GM12801 (cell line): Measurements from ENCODE around the gene DIRAS2.

Experiments used
- TF ChIP-seq, protein P1 (sequence below): IDR thresholded peaks from one replicate; pipeline ENCODE4 v1.5.1; 2011; ENCODE audit warnings: control low read depth; ENCODE audit not compliant: insufficient read length; ENCODE audit errors: extremely low read depth

Gene DIRAS2, protein sequence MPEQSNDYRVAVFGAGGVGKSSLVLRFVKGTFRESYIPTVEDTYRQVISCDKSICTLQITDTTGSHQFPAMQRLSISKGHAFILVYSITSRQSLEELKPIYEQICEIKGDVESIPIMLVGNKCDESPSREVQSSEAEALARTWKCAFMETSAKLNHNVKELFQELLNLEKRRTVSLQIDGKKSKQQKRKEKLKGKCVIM

GRCh38 chr9:90642570-90643539, at the start of gene DIRAS2:
Gene DIRAS2 (minus strand): TSS chr9:90642824. CDS start chr9:90613827, 28,997 bp downstream.
- TF ChIP-seq, protein P1, sequence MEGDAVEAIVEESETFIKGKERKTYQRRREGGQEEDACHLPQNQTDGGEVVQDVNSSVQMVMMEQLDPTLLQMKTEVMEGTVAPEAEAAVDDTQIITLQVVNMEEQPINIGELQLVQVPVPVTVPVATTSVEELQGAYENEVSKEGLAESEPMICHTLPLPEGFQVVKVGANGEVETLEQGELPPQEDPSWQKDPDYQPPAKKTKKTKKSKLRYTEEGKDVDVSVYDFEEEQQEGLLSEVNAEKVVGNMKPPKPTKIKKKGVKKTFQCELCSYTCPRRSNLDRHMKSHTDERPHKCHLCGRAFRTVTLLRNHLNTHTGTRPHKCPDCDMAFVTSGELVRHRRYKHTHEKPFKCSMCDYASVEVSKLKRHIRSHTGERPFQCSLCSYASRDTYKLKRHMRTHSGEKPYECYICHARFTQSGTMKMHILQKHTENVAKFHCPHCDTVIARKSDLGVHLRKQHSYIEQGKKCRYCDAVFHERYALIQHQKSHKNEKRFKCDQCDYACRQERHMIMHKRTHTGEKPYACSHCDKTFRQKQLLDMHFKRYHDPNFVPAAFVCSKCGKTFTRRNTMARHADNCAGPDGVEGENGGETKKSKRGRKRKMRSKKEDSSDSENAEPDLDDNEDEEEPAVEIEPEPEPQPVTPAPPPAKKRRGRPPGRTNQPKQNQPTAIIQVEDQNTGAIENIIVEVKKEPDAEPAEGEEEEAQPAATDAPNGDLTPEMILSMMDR, result no peak

DNA sequence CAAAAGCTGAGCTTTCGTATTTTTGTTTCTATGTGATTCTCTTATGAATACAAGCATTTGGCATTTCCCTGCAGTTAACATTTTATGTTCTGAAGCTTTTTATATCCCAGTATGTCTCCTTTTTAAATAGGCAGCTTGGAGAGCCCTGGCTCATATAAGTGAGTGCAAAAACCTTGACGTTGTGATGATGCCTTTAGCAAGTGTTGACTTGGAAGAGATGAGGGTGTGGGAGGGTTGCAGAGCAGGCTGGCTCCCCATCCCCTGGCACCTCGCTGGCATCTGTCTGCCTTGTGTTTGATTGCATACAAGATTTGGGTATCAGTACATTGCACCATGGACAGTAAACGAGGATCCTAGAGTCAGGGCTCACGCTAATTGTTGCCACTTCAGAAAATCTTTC, 42.1 kb upstream of the DIRAS2 start:
- TF ChIP-seq, protein P1, result no peak

DNA sequence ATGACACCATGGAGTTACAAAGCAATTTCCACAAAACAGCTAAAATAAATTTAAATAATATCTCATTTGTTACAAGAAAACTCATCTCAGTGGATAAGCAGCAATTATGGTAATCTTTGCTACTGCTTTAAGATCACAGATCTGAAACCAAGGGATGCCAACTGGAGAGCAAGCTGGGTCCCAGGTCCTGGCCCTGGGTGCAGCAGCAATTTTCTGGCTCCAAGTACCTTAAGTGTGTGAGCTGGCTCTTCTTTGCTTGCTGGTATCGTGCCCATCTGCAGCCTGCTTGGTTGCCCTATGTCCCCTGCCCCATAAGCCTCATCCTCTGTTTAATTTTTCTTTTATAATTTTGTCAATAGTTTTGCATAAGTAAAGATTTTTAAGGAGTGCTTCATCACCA, 41.5 kb upstream of the DIRAS2 start:
- TF ChIP-seq, protein P1, result no peak

- TF ChIP-seq, protein P1, result no peak
These were observed 37.9 kb upstream of the DIRAS2 start for GRCh38 chr9:90680534-90680933.

DNA sequence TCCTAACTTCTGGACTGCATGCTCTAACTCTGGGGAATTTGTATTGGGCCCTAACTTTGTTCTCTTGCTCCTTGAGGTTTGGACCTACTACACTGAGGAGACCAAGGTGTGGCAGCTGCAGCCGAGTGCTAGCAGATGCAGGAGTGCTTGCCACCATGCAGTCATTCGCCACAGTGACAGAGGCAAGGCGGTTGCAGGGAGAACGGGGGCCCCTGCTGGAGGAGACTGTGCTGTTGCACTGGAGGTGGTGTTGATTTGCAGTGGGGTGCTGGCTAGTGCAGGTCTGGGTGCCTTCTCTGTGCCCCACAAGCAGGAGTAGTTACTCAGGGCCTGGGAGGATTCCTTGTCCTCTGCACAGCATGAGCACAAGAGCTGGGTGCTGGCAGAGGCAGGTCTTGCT, 22.4 kb upstream of the DIRAS2 start:
- TF ChIP-seq, protein P1, result no peak

DNA sequence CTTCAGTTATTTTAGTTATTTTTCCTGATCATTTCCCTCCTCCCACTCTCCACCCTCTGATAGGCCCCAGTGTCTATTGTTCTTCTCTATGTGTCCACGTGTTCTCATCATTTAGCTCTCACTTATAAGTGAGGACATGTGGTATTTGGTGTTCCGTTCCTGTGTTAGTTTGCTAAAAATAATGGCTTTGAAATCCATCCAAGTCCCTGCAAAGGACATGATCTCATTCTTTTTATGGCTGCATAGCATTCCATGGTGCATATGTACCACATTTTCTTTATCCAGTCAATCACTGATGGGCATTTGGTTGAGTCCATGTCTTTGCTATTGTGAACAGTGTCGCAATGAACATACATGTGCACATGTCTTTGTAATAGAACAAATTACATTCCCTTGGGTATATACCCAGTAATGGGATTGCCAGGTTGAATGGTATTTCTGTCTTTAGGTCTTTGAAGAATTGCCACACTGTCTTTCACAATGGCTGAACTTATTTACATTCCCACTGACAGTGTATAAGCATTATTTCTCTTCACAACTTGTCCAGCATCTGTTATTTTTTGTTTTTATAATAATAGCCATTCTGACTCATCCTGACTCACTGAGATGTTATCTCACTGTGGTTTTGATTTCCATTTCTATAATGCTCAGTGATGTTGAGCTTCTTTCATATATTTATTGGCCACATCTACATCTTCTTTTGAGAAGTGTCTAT, 17.2 kb upstream of the DIRAS2 start:
- TF ChIP-seq, protein P1, result no peak

GRCh38 chr9:90658783-90659182, 16.2 kb upstream of the DIRAS2 start:
- TF ChIP-seq, protein P1, result no peak
